Measurements from ENCODE around the gene LRCOL1. TPM values are rescaled to one million over a fixed set of nuclear protein-coding genes. Genes with fewer than 3 reads are reported as not detected.

The LRCOL1 gene
- total and polyA plus RNA-seq, 2 of the 8 experiments (the other 6 are each of a cell fraction or from before 2014, with no cell fraction given), result not detected

DNA sequence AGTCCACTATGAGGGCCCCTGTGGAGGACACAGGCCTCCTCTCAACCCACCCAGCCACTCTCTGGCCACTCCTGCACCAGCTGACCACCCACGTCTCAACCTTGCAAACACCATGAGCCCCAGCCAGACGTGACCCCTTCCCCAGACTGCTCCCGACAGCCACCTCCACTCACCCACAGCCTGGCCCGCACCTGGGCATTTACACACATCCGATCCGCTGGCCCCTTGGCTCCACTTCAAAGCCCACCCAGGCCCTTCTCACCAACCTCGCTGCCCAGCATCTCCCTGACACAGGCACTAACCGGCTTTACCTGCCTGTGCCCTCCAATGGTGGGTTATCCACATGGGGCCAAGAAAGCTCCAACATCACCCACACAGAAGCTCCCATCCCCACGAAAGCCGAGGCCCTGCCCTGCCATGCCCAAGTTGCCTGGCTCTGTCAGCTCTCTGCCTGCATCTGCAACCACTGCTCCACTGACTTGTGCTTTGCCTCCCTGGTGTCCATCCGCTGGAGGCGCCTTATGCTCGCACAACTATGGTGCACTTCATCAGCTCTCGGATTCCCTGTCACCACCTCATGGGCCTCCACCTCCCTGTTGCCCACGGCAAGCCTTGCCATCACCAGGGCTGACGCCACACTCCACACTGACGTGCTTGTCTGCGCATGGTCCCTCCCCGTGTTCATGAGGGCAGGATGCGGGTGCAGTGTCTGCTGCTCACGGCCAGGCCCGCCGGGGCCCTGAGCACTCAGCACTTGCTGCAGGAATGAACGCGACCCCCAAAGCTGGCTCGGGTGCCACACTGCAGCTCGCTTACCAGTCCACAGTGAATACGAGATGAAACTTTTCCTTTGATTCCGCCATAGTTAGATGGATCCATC is 24.9 kb upstream of the LRCOL1 start:
- WGBS, 2 experiments (ENCODE audit: extremely low coverage in 1 of 2, insufficient coverage in 1 of 2, insufficient read length in 1 of 2, insufficient replicate concordance in 2 of 2, low coverage in 1 of 2, low lambda C conversion rate in 2 of 2, missing lambda C conversion rate in 1 of 2), result 94% methylated on average over 29 of the region's 29 CpGs; no CpG with 5 or more reads in 1 of the 2 experiments
- H3K36me3 ChIP-seq (ENCODE audit: control insufficient read depth in 2 of 4, insufficient read depth in 4 of 4, low read length in 3 of 4), result peaks cover 34 to 82% (median 75%) of the 10 kb centered on the region in 4 experiments

More for the DNA sequence above, 24.9 kb upstream of the LRCOL1 start:
- no peak overlapping the region for H3K14ac ChIP-seq (ENCODE audit: insufficient read length)
- H3K18ac ChIP-seq (ENCODE audit: extremely low read depth, low read length), result no peak overlapping the region
- DNase-seq (ENCODE audit: low read depth in 1 of 2, low spot score in 2 of 2) (no peak), FAIRE-seq (no peak)
- no peak overlapping the region for H3K4me3 ChIP-seq (ENCODE audit: extremely low read depth in 1 of 4, insufficient read depth in 2 of 4, low read depth in 3 of 4, low read length in 4 of 4)
- no peak overlapping the region for H3K23ac ChIP-seq (ENCODE audit: insufficient read length)
- peak overlapping the region; percentile 45; the same call in 1 of the 2 replicates for H4K8ac ChIP-seq (ENCODE audit: extremely low read depth, insufficient read depth, low read length)
- H2BK15ac ChIP-seq (ENCODE audit: low read length), result no peak overlapping the region
- H3K4ac ChIP-seq (replicated peaks; ENCODE audit: insufficient read length, low read depth, low read length), result no peak overlapping the region
- H4K5ac ChIP-seq (ENCODE audit: insufficient read length, low read depth, low read length), result no peak overlapping the region
- no peak overlapping the region for H2BK12ac ChIP-seq (ENCODE audit: low read depth, low read length)
- no peak overlapping the region for H3K9ac ChIP-seq (replicated peaks in 1 of 4; ENCODE audit: extremely low read depth in 1 of 4, low read depth in 3 of 4, low read length in 3 of 4)
- no peak overlapping the region for H3K4me2 ChIP-seq (ENCODE audit: insufficient read depth in 1 of 2, low read depth in 2 of 2, low read length in 2 of 2)
- no peak overlapping the region for H2BK5ac ChIP-seq (ENCODE audit: low read depth, low read length)
- H3K4me1 ChIP-seq (replicated peaks in 1 of 4; ENCODE audit: control insufficient read depth in 3 of 4, insufficient read depth in 4 of 4, low read length in 3 of 4), result no peaks in the 10 kb centered on the region
- peaks cover 7 to 29% of the 10 kb centered on the region in 2 experiments for H4K20me1 ChIP-seq (replicated peaks in 1 of 2; ENCODE audit: control insufficient read depth in 1 of 2, insufficient read depth in 2 of 2, low read length in 2 of 2)
- TF ChIP-seq, protein P1, sequence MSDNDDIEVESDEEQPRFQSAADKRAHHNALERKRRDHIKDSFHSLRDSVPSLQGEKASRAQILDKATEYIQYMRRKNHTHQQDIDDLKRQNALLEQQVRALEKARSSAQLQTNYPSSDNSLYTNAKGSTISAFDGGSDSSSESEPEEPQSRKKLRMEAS (IDR thresholded peaks at IDR 0.05), result no peak
- no peak for TF ChIP-seq KDM4A (IDR thresholded peaks at IDR 0.05; ENCODE audit: low read depth, low read length, severe bottlenecking)
- no peak for TF ChIP-seq NRF1 (IDR thresholded peaks at IDR 0.05; ENCODE audit: low read depth, low read length)
- no peak for TF ChIP-seq SIX5 (IDR thresholded peaks at IDR 0.05; ENCODE audit: low read depth, low read length)
- TF ChIP-seq, protein P2, sequence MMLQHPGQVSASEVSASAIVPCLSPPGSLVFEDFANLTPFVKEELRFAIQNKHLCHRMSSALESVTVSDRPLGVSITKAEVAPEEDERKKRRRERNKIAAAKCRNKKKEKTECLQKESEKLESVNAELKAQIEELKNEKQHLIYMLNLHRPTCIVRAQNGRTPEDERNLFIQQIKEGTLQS (IDR thresholded peaks at IDR 0.05; ENCODE audit: insufficient read depth, low read depth, low read length), result no peak
- TF ChIP-seq FOSL1 (IDR thresholded peaks at IDR 0.05; ENCODE audit: insufficient read depth, low read depth, low read length), result no peak
- TF ChIP-seq SP4 (IDR thresholded peaks at IDR 0.05; ENCODE audit: low read length), result no peak
- no peaks in the 10 kb centered on the region for H3K27me3 ChIP-seq (replicated peaks in 1 of 4; ENCODE audit: control insufficient read depth in 3 of 4, extremely low read depth in 1 of 4, insufficient read depth in 3 of 4, low read length in 3 of 4)
- H4K91ac ChIP-seq (replicated peaks; ENCODE audit: insufficient read length, low read length), result no peak overlapping the region
- ChIA-PET CTCF (ENCODE audit: partially characterized antibody) (interaction anchor here (0.8 to 9.3 kb wide), 5 partner anchors 10 to 36 kb away, joined by 4 to 61 read pairs (median 6); no protein-coding TSS in a partner anchor), POLR2A (ENCODE audit: partially characterized antibody) (interaction anchor here (0.7 to 2.1 kb wide), 5 partner anchors 9 to 68 kb away, joined by 3 to 6 read pairs (median 3); no protein-coding TSS in a partner anchor)
- no peak overlapping the region for H2BK20ac ChIP-seq (ENCODE audit: low read length)
- H3K9me3 ChIP-seq (ENCODE audit: insufficient read depth in 2 of 2, low read depth in 1 of 2, low read length in 1 of 2), result no peaks in the 10 kb centered on the region
- H3K27ac ChIP-seq (ENCODE audit: low read depth, low read length), result no peak overlapping the region
- no peaks in the 10 kb centered on the region for H3K23me2 ChIP-seq (ENCODE audit: low read depth, low read length)
- H3K56ac ChIP-seq (replicated peaks; ENCODE audit: insufficient read length, low read depth, low read length), result no peak overlapping the region
- H2AK5ac ChIP-seq (ENCODE audit: low read depth, low read length), result no peak overlapping the region
- no peak overlapping the region for H2AFZ ChIP-seq (ENCODE audit: low read length)
- H3K79me1 ChIP-seq (ENCODE audit: low read depth, low read length), result no peaks in the 10 kb centered on the region; the same call in 1 of the 2 replicates
- no peaks in the 10 kb centered on the region for H3K79me2 ChIP-seq (ENCODE audit: control insufficient read depth in 1 of 2, insufficient read depth in 2 of 2, low read length in 2 of 2)
- no peak overlapping the region for H2BK120ac ChIP-seq (replicated peaks; ENCODE audit: low read depth, low read length)

All from H1 (cell line).